Ammon's horn (tissue), 1 donor: ENCODE measurements around the gene MAPRE2.
"Not testable (repeated sequence)": the region's sequence is repeated elsewhere in the genome, so short reads cannot be mapped to it uniquely, and the experiment has no call there.

Experiments used
- DNase-seq: peaks from one replicate; pipeline ENCODE4 v3.0.0-alpha.2; 2016; ENCODE audit warnings: low spot score

MAPRE2 gene

GRCh38 chr18:35123811-35124210 is 82.6 kb downstream of the MAPRE2 start:
- no peak for DNase-seq

GRCh38 chr18:35127201-35127600 is 86.0 kb downstream of the MAPRE2 start:
- no peak for DNase-seq

- DNase-seq = no peak
These were observed 87.5 kb downstream of the MAPRE2 start for GRCh38 chr18:35128675-35129074.

GRCh38 chr18:35130236-35130635 is 89.0 kb downstream of the MAPRE2 start:
- no peak for DNase-seq

- DNase-seq = peak; percentile 85
These were observed 90.3 kb downstream of the MAPRE2 start for GRCh38 chr18:35131387-35132020.

GRCh38 chr18:35132021-35132902 is 91.0 kb downstream of the MAPRE2 start:
- DNase-seq = peak; percentile 29

- DNase-seq = no peak
These were observed 93.0 kb downstream of the MAPRE2 start for GRCh38 chr18:35134190-35134730.

GRCh38 chr18:35134791-35135531 is 93.7 kb downstream of the MAPRE2 start:
- DNase-seq = no peak

GRCh38 chr18:35136248-35136647 is 95.0 kb downstream of the MAPRE2 start:
- DNase-seq = peak; percentile 21

- no peak for DNase-seq
These were observed 95.7 kb downstream of the MAPRE2 start for GRCh38 chr18:35136885-35137284.

- DNase-seq = no peak
These were observed 96.4 kb downstream of the MAPRE2 start for GRCh38 chr18:35137632-35138031.

GRCh38 chr18:35138773-35139172 is 97.6 kb downstream of the MAPRE2 start:
- no peak for DNase-seq

- no peak for DNase-seq
These were observed 98.3 kb downstream of the MAPRE2 start for GRCh38 chr18:35139517-35139916.

GRCh38 chr18:35141077-35141476 is 99.9 kb downstream of the MAPRE2 start:
- no peak for DNase-seq

GRCh38 chr18:35141567-35142274 is 100.5 kb downstream of the MAPRE2 start:
- no peak for DNase-seq

GRCh38 chr18:35142275-35142615 is 101.0 kb downstream of the MAPRE2 start:
- no peak for DNase-seq

- DNase-seq = peak; percentile 88
These were observed 102.7 kb downstream of the MAPRE2 start for GRCh38 chr18:35143622-35144596.

- DNase-seq = no peak
These were observed 103.5 kb downstream of the MAPRE2 start for GRCh38 chr18:35144698-35145097.

- DNase-seq = not testable (repeated sequence)
These were observed 109.0 kb downstream of the MAPRE2 start for GRCh38 chr18:35150195-35150594.

GRCh38 chr18:35153609-35154272 is 112.5 kb downstream of the MAPRE2 start:
- DNase-seq = no peak
